ENCODE data around the gene HNRNPDL.

Gene HNRNPDL

DNA sequence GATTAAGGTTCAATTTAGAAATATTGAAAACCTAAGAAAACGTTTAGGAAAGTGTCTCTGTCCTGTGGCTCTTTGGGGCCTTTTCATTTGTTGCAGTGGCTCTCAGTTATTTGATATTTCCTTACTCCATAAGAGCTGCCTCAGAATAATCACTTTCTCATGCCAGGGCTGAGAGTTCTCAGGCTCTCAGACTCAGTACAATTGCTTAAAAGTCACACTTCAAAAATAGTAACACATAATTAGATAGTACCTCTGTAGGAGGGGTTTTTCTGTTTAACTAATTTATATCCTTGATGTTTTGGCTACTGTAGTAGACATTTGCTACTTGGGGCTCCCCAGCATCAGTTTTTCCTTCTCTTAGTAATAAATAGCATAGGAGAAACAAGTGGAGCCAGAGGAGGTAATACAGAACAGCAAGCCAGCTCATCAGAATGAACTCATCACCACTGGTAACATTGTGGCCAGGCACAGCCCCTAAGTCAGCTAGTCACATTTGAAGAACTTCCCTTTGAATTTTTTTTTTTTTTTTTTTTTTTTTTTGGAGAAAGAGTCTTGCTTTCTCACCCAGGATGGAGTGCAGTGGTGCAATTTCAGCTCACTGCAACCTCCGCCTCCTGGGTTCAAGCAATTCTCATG is 48.5 kb downstream of the HNRNPDL start:
- DNase-seq = no peak

DNA sequence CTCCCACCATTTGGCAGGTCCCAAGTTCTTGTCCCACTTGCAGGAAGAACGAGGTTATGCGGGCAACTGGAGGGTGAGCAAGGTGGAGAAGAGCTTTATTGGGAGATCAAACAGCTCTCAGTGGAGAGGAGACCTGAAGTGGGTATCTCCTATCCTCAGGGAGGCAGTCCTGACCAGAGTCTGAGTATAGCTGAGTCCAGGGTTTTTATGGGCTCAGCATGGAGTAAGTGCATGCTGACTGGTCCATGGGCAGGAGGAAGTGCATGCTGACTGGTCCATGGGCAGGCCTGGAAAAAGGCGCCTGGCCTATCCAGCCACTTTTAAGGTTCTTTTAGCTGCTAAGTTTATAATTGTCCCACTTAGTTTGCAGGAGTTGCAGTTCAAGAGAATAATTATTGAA is 49.0 kb downstream of the HNRNPDL start:
- DNase-seq = no peak

DNA sequence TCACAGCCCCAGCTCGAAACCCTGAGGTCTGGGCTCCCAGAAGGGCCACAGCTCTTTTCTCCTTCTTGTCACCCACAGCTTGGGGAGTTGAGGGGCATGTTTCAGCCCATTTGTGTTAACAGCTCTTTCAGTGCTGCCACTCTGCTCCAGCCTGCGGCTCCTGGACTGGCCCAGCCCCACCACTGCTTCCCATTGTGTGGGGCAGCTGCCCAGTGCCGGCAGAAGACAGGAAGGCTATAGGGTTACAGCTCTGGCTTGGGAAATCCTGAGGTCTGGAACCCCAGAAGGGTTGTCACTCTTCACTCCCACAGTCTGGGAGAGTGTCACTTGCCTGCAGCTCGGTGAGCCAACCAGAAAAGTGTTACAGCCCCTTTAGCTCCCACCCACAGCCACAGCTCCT is 49.4 kb downstream of the HNRNPDL start:
- no peak for DNase-seq

DNA sequence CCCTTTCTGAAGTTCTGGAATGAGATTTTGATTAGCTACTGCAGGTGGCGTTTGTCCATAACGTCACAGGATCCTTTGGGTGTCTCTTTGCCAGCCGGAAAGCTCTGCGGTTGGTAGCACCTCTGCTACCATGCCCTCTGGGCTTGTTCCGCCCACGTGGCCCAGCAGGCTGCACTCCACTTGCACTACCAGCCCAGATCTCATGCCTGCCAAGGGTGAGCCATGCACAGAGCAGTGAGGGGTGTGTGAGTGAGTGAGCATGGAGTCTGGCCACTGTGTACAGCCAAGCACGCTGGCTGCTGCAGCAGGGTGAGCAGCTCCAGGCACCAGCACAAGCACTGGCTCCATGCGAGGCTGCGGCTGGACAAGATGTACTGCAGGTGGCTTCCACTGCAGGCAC is 49.9 kb downstream of the HNRNPDL start:
- no peak for DNase-seq

DNA sequence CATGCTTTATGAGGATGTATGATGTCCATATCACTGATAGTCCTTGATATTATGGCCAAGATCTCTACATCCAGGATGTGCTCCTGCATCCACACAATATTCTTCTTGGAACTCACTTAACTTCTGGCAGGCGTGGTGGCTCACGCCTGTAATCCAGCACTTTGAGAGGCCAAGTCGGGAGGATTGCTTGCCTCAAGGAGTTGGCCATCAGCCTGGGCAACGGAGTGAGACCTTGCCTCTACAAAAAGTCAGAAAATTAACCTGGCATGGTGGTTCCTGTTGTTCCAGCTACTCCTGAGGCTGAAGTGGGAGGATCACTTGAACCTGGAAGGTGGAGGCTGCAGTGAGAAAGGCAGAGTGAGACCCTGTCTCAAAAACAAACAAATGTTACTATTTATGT is 54.2 kb downstream of the HNRNPDL start:
- DNase-seq = no peak

DNA sequence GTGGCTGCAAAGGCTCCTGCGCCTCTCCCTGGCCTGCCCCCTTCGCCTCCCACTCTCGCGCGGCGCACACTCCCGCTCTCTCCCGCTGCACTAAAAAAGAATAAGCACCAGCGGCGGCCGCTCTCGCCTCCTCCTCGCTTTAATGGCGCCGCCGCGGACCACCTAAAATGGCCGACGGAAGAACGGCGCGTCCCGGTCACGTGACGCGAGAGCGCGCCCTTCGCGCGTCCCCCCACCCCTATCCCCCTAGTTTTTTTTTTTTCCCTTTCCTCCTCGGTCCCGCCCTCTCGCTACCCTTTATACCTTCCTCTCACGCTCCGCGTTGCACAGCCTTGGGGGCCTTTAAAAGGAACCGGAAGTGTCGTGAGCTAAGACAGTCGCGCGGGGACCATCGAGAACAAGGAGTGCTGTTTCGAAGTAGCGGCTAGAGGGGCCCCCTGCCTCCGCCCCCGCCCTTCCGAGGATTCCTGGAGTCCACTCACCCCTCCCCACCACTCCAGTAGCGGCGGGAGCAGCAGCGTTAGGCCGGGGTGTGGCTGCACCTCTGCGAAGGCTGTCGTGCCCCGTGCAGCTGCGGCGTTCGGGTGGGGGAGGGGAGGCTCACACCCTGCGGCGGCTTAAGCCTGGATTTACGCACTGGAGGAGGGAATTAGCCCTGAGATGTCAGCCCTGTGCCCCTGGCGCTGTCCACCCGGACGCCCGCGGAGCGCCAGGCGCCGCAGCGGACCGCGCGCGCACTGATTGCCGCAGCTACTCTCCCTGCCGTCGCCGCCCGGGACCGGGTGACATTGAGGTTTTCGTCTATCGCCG is 56.2 kb downstream of the HNRNPDL start, which contains the start of gene HNRNPD:
Gene HNRNPD (minus strand): TSS at position 176 of the 810 bp plus-strand sequence. CDS start 313 bp downstream, outside the sequence.
- peak; percentile 97 for DNase-seq

DNA sequence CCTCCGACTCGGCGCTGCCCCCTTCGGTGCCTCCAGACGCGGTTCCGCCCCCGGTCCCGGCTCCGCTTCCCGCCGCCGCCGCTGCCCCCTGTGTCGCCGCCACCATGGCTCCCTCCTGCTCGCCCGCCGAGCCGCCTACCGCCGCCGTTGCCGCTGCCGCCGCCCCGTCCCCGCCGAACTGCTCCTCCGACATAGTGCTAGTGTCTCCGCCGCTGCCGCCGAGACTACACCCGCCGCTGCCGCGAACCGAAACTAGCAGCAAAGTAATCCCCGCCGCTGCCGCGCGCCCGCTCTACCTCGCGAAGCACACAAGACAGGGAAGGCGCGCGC is 56.8 kb downstream of the HNRNPDL start:
- DNase-seq = no peak

Data from CD4-positive, alpha-beta T cell treated with Interleukin-15 for 1 hour (primary cell).